Heart left ventricle (tissue), 16 donors: Measurements from ENCODE around the gene RHPN2. TPM values are rescaled to one million over a fixed set of nuclear protein-coding genes. Genes with fewer than 3 reads are reported as not detected.

Experiments
- ATAC-seq, 4 donors: fragments of 200-7000 bp; cut with Tn5 transposase; one replicate each; pipeline ENCODE4 v1.9.1; 2020 to 2022; ENCODE audit warnings: moderate library complexity in 4 of 4, mild to moderate bottlenecking in 3 of 4, moderate number of reproducible peaks in 1 of 4
- DNase-seq, 5 donors: peaks; one replicate each; pipeline ENCODE4 v3.0.0-alpha.2; 2020
- H3K27ac ChIP-seq, 12 donors: fragments of 200-600 bp; sonication (generic) in 4 of 12; one replicate each; pipeline versions ENCODE4 v1.5.0 to v1.8.0; 2016 to 2022; ENCODE audit warnings: mild to moderate bottlenecking in 2 of 12
- H3K27me3 ChIP-seq, 9 donors: fragments of 200-600 bp; sonication (generic) in 2 of 9; one replicate each; pipeline versions ENCODE4 v1.5.1 to v1.8.0; 2016 to 2022; ENCODE audit warnings: mild to moderate bottlenecking in 3 of 9
- H3K36me3 ChIP-seq, 9 donors: fragments of 200-600 bp; sonication (generic) in 2 of 9; one replicate each; pipeline versions ENCODE4 v1.5.0 to v1.8.0; 2018 to 2022; ENCODE audit warnings: mild to moderate bottlenecking in 2 of 9
- H3K4me1 ChIP-seq, 12 donors: fragments of 200-600 bp; sonication (generic) in 4 of 12; one replicate each; pipeline versions ENCODE4 v1.5.0 to v1.8.0; 2016 to 2022; ENCODE audit warnings: mild to moderate bottlenecking in 3 of 12
- H3K4me3 ChIP-seq, 12 donors: fragments of 200-600 bp; sonication (generic) in 4 of 12; one replicate each; pipeline versions ENCODE4 v1.5.0 to v1.8.0; 2017 to 2022; ENCODE audit warnings: mild to moderate bottlenecking in 9 of 12, moderate library complexity in 4 of 12
- H3K9me3 ChIP-seq, 12 donors: fragments of 200-600 bp; sonication (generic) in 4 of 12; one replicate each; pipeline versions ENCODE4 v1.5.0 to v1.8.0; 2016 to 2022; ENCODE audit warnings: mild to moderate bottlenecking in 1 of 12
- CTCF ChIP-seq, 12 donors: fragments of 200-600 bp; sonication (generic) in 4 of 12; IDR thresholded peaks; one replicate each; pipeline versions ENCODE4 v1.5.0 to v1.8.0; 2018 to 2022; ENCODE audit warnings: antibody characterized with exemption in 12 of 12, mild to moderate bottlenecking in 5 of 12
- POLR2A ChIP-seq, 2 donors: fragments of 450-650 bp; IDR thresholded peaks; one replicate each; pipeline ENCODE4 v1.6.1; 2017; ENCODE audit warnings: antibody characterized with exemption in 2 of 2, mild to moderate bottlenecking in 2 of 2, moderate library complexity in 2 of 2
- WGBS, 4 donors: extraction: QIAGEN DNeasy Blood & Tissue Kit in 2 of 4; methylation state at CpG; one replicate each; pipeline versions ENCODE4 v1.1.5 to v1.1.7; 2013 to 2018; 5-methylcytosine and 5-hydroxymethylcytosine counted together
- intact Hi-C, 10 donors: fragments of 100-400 bp; cut with DNase I; formaldehyde crosslinking; loops; one replicate each; pipeline versions ENCODE4 v1.11.1 to v1.14.2; 2022
- polyA plus RNA-seq, 2 donors: library from polyadenylated mRNA; stranded (reverse); fragments of 200-250 nt; gene quantifications; one replicate each; pipeline ENCODE4 v1.2.3, GENCODE V29; 2013
- total RNA-seq, 9 donors: library from RNA; depleted of rRNA in 2 of 9; stranded (reverse); fragments of >200 nt in 2 of 9; fragmentation: NEBNext Ultra II Directional in 3 of 9; extraction: Animal tissue kit (Norgen Biotek cat#: 25700) in 3 of 9; gene quantifications; one replicate each; pipeline versions ENCODE4 v1.1.0 to v1.2.4, GENCODE V29; 2016 to 2023
- donor health status: ischemic (EF 13 %, LVEDD 7.1; RV severe dilation, severe dysfunction).
- donor health status: healthy with polysubstance abuse.
- donor health status: DM: no; HTN: yes; CAD: no.
- donor health status: DM: no; HTN: no; CAD: no.
- donor health status: ischemic (EF 25% LVEDD 6.9; RV normal size, moderate dysfunction).
- donor health status: ischemic (EF 25% LVEDD 5.7; RV mildly dilated, moderate dysfunction).
- donor health status: healthy.
- donor health status: DM: yes; HTN: yes; CAD: no.
- donor health status: ischemic (EF 35%, LVEDD 5.7; RV mildly dilated, moderate dysfunction).
- donor health status: nonischemic (EF 11% LVEDD 7.7; RV severe dilation, severe dysfunction).
- donor health status: DM: yes; HTN: yes; CAD: no.
- donor health status: PGD.
- donor health status: ischemic (EF 29% LVEDD 5.4; RV normal size, mild dysfunction).
- donor health status: nonischemic (EF 23%, LVEDD 6.1; RV moderate dilation, normal function).

RHPN2 gene
- total and polyA plus RNA-seq, 11 donors = 0.35 to 3.7 (median 1.9) TPM

GRCh38 chr19:33098055-33098534 lies 33.4 kb upstream of the RHPN2 start:
- ATAC-seq (no peak), DNase-seq (peak in 1 of 5 donors; percentile 34)
- no peak overlapping the region for H3K27ac ChIP-seq
- H3K9me3 ChIP-seq = no peaks in the 10 kb centered on the region
- H3K36me3 ChIP-seq = peaks cover 0 to 100% (median 97%) of the 10 kb centered on the region in 9 donors
- no peaks in the 10 kb centered on the region for H3K27me3 ChIP-seq
- no peaks in the 10 kb centered on the region for H3K4me1 ChIP-seq
- WGBS, 4 donors = 62 to 71% (median 69%) methylated on average over 4 of the region's 4 CpGs
- intact Hi-C loops = no loop called here
- H3K4me3 ChIP-seq = no peak overlapping the region
- no peak for TF ChIP-seq CTCF (IDR thresholded peaks at IDR 0.05)
- no peak for TF ChIP-seq POLR2A (IDR thresholded peaks at IDR 0.05)

- no peak for TF ChIP-seq POLR2A (IDR thresholded peaks at IDR 0.05)
- no peak for TF ChIP-seq CTCF (IDR thresholded peaks at IDR 0.05)
- no peaks in the 10 kb centered on the region for H3K9me3 ChIP-seq
- intact Hi-C loops = no loop called here
- H3K27ac ChIP-seq = no peak overlapping the region
- no peak for ATAC-seq
- 84 to 89% (median 89%) methylated on average over 4 of the region's 4 CpGs for WGBS, 4 donors
- H3K27me3 ChIP-seq = no peaks in the 10 kb centered on the region
- DNase-seq = no peak
- H3K4me3 ChIP-seq = no peak overlapping the region
- H3K36me3 ChIP-seq = peaks cover 0 to 100% (median 95%) of the 10 kb centered on the region in 9 donors
- no peaks in the 10 kb centered on the region for H3K4me1 ChIP-seq
These were observed 31.3 kb upstream of the RHPN2 start for GRCh38 chr19:33096005-33096404.

GRCh38 chr19:33094436-33095067 lies 29.9 kb upstream of the RHPN2 start:
- TF ChIP-seq CTCF (IDR thresholded peaks at IDR 0.05) (no peak), POLR2A (IDR thresholded peaks at IDR 0.05) (no peak)
- 93 to 96% (median 94%) methylated on average over 6 of the region's 6 CpGs for WGBS, 4 donors
- intact Hi-C loops = no loop called here
- Histone ChIP-seq H3K27ac (no peak overlapping the region), H3K9me3 (no peaks in the 10 kb centered on the region), H3K36me3 (peaks cover 0 to 100% (median 95%) of the 10 kb centered on the region in 9 donors), H3K27me3 (no peaks in the 10 kb centered on the region), H3K4me1 (no peaks in the 10 kb centered on the region), H3K4me3 (no peak overlapping the region)
- DNase-seq (no peak), ATAC-seq (no peak)

GRCh38 chr19:33093420-33094210 lies 28.9 kb upstream of the RHPN2 start:
- H3K27me3 ChIP-seq = no peaks in the 10 kb centered on the region
- no peak for ATAC-seq
- H3K36me3 ChIP-seq = peaks cover 0 to 100% (median 98%) of the 10 kb centered on the region in 9 donors
- no peaks in the 10 kb centered on the region for H3K4me1 ChIP-seq
- intact Hi-C loops = no loop called here
- H3K4me3 ChIP-seq = no peak overlapping the region
- TF ChIP-seq POLR2A (IDR thresholded peaks at IDR 0.05) = no peak
- TF ChIP-seq CTCF (IDR thresholded peaks at IDR 0.05) = no peak
- no peaks in the 10 kb centered on the region for H3K9me3 ChIP-seq
- WGBS, 4 donors = 90 to 96% (median 95%) methylated on average over 11 of the region's 11 CpGs
- no peak overlapping the region for H3K27ac ChIP-seq
- DNase-seq = no peak
